ENCODE measurements around the gene RAB2B. TPM values are rescaled to one million over a fixed set of nuclear protein-coding genes. Genes with fewer than 3 reads are reported as not detected.

The RAB2B gene
- total RNA-seq, 1 experiment from 2014 or later: 40.3 TPM

GRCh38 chr14:21518725-21519124 is 42.0 kb upstream of the RAB2B start:
- no peaks in the 10 kb centered on the region for H3K9me3 ChIP-seq (ENCODE audit: low read length)
- no peaks in the 10 kb centered on the region for H4K20me1 ChIP-seq (ENCODE audit: insufficient read depth, low read depth, low read length)
- H3K9ac ChIP-seq (ENCODE audit: low read length): no peak overlapping the region

GRCh38 chr14:21514341-21514740 is 37.6 kb upstream of the RAB2B start:
- no peaks in the 10 kb centered on the region for H3K36me3 ChIP-seq (ENCODE audit: insufficient read depth, low read length)
- no peaks in the 10 kb centered on the region for H3K9me3 ChIP-seq (ENCODE audit: low read length)
- no peaks in the 10 kb centered on the region; the same call in 1 of the 2 replicates for H3K9me2 ChIP-seq (replicated peaks; ENCODE audit: insufficient read depth, low read length)
- peaks cover 7% of the 10 kb centered on the region; the same call in 1 of the 2 replicates for H4K20me1 ChIP-seq (ENCODE audit: insufficient read depth, low read depth, low read length)
- H3K4me2 ChIP-seq (ENCODE audit: low read depth, low read length, poor library complexity, severe bottlenecking): no peak overlapping the region
- H3K27ac ChIP-seq (ENCODE audit: low read length): no peak overlapping the region
- H3K4me3 ChIP-seq (ENCODE audit: low read length): no peak overlapping the region
- H2AFZ ChIP-seq (ENCODE audit: low read length): no peak overlapping the region
- peaks cover 18% of the 10 kb centered on the region for H3K79me2 ChIP-seq (ENCODE audit: low read length)
- H3K27me3 ChIP-seq (ENCODE audit: low read length): no peaks in the 10 kb centered on the region
- no peak for DNase-seq
- H3K4me1 ChIP-seq (ENCODE audit: low read length): peaks cover 18% of the 10 kb centered on the region
- no peak overlapping the region for H3K9ac ChIP-seq (ENCODE audit: low read length)

More at GRCh38 chr14:21518725-21519124, 42.0 kb upstream of the RAB2B start:
- no peaks in the 10 kb centered on the region for H3K27me3 ChIP-seq (ENCODE audit: low read length)
- no peaks in the 10 kb centered on the region for H3K79me2 ChIP-seq (ENCODE audit: low read length)
- H3K4me2 ChIP-seq (ENCODE audit: low read depth, low read length, poor library complexity, severe bottlenecking): no peak overlapping the region
- no peaks in the 10 kb centered on the region for H3K9me2 ChIP-seq (replicated peaks; ENCODE audit: insufficient read depth, low read length)
- no peak overlapping the region for H3K4me3 ChIP-seq (ENCODE audit: low read length)
- no peak overlapping the region for H2AFZ ChIP-seq (ENCODE audit: low read length)
- no peak overlapping the region for H3K27ac ChIP-seq (ENCODE audit: low read length)
- no peaks in the 10 kb centered on the region for H3K36me3 ChIP-seq (ENCODE audit: insufficient read depth, low read length)
- H3K4me1 ChIP-seq (ENCODE audit: low read length): no peaks in the 10 kb centered on the region
- no peak for DNase-seq

- Histone ChIP-seq H4K20me1 (ENCODE audit: insufficient read depth, low read depth, low read length) (peaks cover 7% of the 10 kb centered on the region; the same call in 1 of the 2 replicates), H2AFZ (ENCODE audit: low read length) (peak within 1 kb of the TSS; percentile 76; the same call in 1 of the 2 replicates), H3K79me2 (ENCODE audit: low read length) (peaks cover 50% of the 10 kb centered on the region), H3K27ac (ENCODE audit: low read length) (peak within 1 kb of the TSS; percentile 27; the same call in 1 of the 2 replicates), H3K9me3 (ENCODE audit: low read length) (no peaks in the 10 kb centered on the region), H3K27me3 (ENCODE audit: low read length) (no peaks in the 10 kb centered on the region), H3K4me3 (ENCODE audit: low read length) (peak within 1 kb of the TSS; percentile 91), H3K9ac (ENCODE audit: low read length) (peak within 1 kb of the TSS; percentile 92), H3K36me3 (ENCODE audit: insufficient read depth, low read length) (peaks cover 8% of the 10 kb centered on the region), H3K4me1 (ENCODE audit: low read length) (peaks cover 22% of the 10 kb centered on the region), H3K9me2 (replicated peaks; ENCODE audit: insufficient read depth, low read length) (no peaks in the 10 kb centered on the region; the same call in 1 of the 2 replicates), H3K4me2 (ENCODE audit: low read depth, low read length, poor library complexity, severe bottlenecking) (peak within 1 kb of the TSS; percentile 96)
- DNase-seq: peak; percentile 99
Observed at GRCh38 chr14:21510735-21511657, 34.2 kb upstream of the RAB2B start, which contains the start of gene METTL3. TSS of gene METTL3 (minus strand) at chr14:21511340. CDS start at chr14:21511223, 117 bp downstream.

GRCh38 chr14:21509432-21510143 is 32.8 kb upstream of the RAB2B start:
- Histone ChIP-seq H3K36me3 (ENCODE audit: insufficient read depth, low read length) (peaks cover 18% of the 10 kb centered on the region), H3K27me3 (ENCODE audit: low read length) (no peaks in the 10 kb centered on the region), H3K4me2 (ENCODE audit: low read depth, low read length, poor library complexity, severe bottlenecking) (peak overlapping the region; percentile 96), H3K27ac (ENCODE audit: low read length) (no peak overlapping the region), H2AFZ (ENCODE audit: low read length) (no peak overlapping the region), H3K4me3 (ENCODE audit: low read length) (peak overlapping the region; percentile 91), H3K9me3 (ENCODE audit: low read length) (no peaks in the 10 kb centered on the region), H3K9me2 (replicated peaks; ENCODE audit: insufficient read depth, low read length) (no peaks in the 10 kb centered on the region; the same call in 1 of the 2 replicates), H3K79me2 (ENCODE audit: low read length) (peaks cover 61% of the 10 kb centered on the region), H3K4me1 (ENCODE audit: low read length) (peaks cover 22% of the 10 kb centered on the region), H4K20me1 (ENCODE audit: insufficient read depth, low read depth, low read length) (peaks cover 7% of the 10 kb centered on the region; the same call in 1 of the 2 replicates), H3K9ac (ENCODE audit: low read length) (peak overlapping the region; percentile 92)
- DNase-seq: no peak

GRCh38 chr14:21506557-21506956 is 29.8 kb upstream of the RAB2B start:
- Histone ChIP-seq H3K9me3 (ENCODE audit: low read length) (no peaks in the 10 kb centered on the region), H4K20me1 (ENCODE audit: insufficient read depth, low read depth, low read length) (peaks cover 11% of the 10 kb centered on the region; the same call in 1 of the 2 replicates), H3K27me3 (ENCODE audit: low read length) (no peaks in the 10 kb centered on the region), H3K27ac (ENCODE audit: low read length) (no peak overlapping the region), H3K4me2 (ENCODE audit: low read depth, low read length, poor library complexity, severe bottlenecking) (no peak overlapping the region), H3K9me2 (replicated peaks; ENCODE audit: insufficient read depth, low read length) (no peaks in the 10 kb centered on the region), H3K4me1 (ENCODE audit: low read length) (peaks cover 16% of the 10 kb centered on the region), H3K4me3 (ENCODE audit: low read length) (no peak overlapping the region), H3K9ac (ENCODE audit: low read length) (no peak overlapping the region), H3K79me2 (ENCODE audit: low read length) (peaks cover 72% of the 10 kb centered on the region), H2AFZ (ENCODE audit: low read length) (no peak overlapping the region), H3K36me3 (ENCODE audit: insufficient read depth, low read length) (peaks cover 40% of the 10 kb centered on the region)
- DNase-seq: no peak

- Histone ChIP-seq H3K27ac (ENCODE audit: low read length) (peak overlapping the region; percentile 5; the same call in 1 of the 2 replicates), H3K4me3 (ENCODE audit: low read length) (no peak overlapping the region), H3K4me1 (ENCODE audit: low read length) (peaks cover 12% of the 10 kb centered on the region), H3K9ac (ENCODE audit: low read length) (no peak overlapping the region), H3K4me2 (ENCODE audit: low read depth, low read length, poor library complexity, severe bottlenecking) (no peak overlapping the region), H3K36me3 (ENCODE audit: insufficient read depth, low read length) (peaks cover 51% of the 10 kb centered on the region), H3K79me2 (ENCODE audit: low read length) (peaks cover 65% of the 10 kb centered on the region), H3K9me3 (ENCODE audit: low read length) (no peaks in the 10 kb centered on the region), H3K9me2 (replicated peaks; ENCODE audit: insufficient read depth, low read length) (no peaks in the 10 kb centered on the region), H2AFZ (ENCODE audit: low read length) (no peak overlapping the region), H3K27me3 (ENCODE audit: low read length) (no peaks in the 10 kb centered on the region), H4K20me1 (ENCODE audit: insufficient read depth, low read depth, low read length) (peaks cover 9% of the 10 kb centered on the region; the same call in 1 of the 2 replicates)
- DNase-seq: no peak
Observed at GRCh38 chr14:21505012-21505553, 28.3 kb upstream of the RAB2B start.

GRCh38 chr14:21503376-21503775 is 26.6 kb upstream of the RAB2B start:
- Histone ChIP-seq H3K4me2 (ENCODE audit: low read depth, low read length, poor library complexity, severe bottlenecking) (no peak overlapping the region), H4K20me1 (ENCODE audit: insufficient read depth, low read depth, low read length) (0 out of 2 replicates have a peak, but pooled peaks cover 5% of the 10 kb centered on the region), H3K9me3 (ENCODE audit: low read length) (no peaks in the 10 kb centered on the region), H3K27me3 (ENCODE audit: low read length) (no peaks in the 10 kb centered on the region), H3K4me3 (ENCODE audit: low read length) (no peak overlapping the region), H3K36me3 (ENCODE audit: insufficient read depth, low read length) (peaks cover 66% of the 10 kb centered on the region), H3K9ac (ENCODE audit: low read length) (no peak overlapping the region), H3K79me2 (ENCODE audit: low read length) (peaks cover 48% of the 10 kb centered on the region), H3K9me2 (replicated peaks; ENCODE audit: insufficient read depth, low read length) (no peaks in the 10 kb centered on the region), H3K27ac (ENCODE audit: low read length) (no peak overlapping the region), H2AFZ (ENCODE audit: low read length) (no peak overlapping the region), H3K4me1 (ENCODE audit: low read length) (peaks cover 4% of the 10 kb centered on the region)
- no peak for DNase-seq

Measured in Karpas-422 (cell line).